IPS DF 4.7 (cell line): ENCODE results near the gene GPRIN2.
"Not testable (repeated sequence)": the region's sequence is repeated elsewhere in the genome, so short reads cannot be mapped to it uniquely, and the experiment has no call there.

Source experiments
- DNase-seq: peaks from one replicate; pipeline ENCODE4 v3.0.0-alpha.2; 2013; ENCODE audit warnings: low spot score; ENCODE audit errors: extremely low read depth

Gene GPRIN2

GRCh38 chr10:46570655-46571054 is 14.2 kb upstream of the GPRIN2 start:
- not testable (repeated sequence) for DNase-seq

DNA sequence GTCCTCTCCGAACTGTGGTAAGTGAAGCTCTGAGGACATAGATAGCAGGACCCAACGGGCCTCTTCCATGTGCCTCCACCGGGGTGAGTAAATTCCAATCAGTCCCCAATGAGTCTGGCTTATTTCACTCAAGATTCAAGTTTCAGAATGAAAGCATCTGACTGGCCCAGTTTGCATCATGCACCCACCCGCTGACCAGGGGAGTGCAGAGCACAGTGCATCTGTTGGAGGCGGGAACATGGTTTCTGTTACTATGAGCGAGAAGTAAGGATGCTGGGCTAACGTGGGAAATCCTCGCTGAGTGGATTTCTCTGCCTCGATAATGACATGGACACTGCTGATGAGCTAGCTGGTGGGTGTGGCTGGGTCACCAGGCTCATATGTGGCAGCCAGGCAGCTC is 10.7 kb upstream of the GPRIN2 start:
- not testable (repeated sequence) for DNase-seq

- DNase-seq, result not testable (repeated sequence)
Observed at GRCh38 chr10:46565591-46566332, 9.3 kb upstream of the GPRIN2 start.

GRCh38 chr10:46560952-46561351 is 4.5 kb upstream of the GPRIN2 start:
- no peak for DNase-seq

- no peak for DNase-seq
Observed at GRCh38 chr10:46560381-46560780, 3.9 kb upstream of the GPRIN2 start.

- DNase-seq, result no peak
Observed at GRCh38 chr10:46559231-46559671, 2.8 kb upstream of the GPRIN2 start.

- no peak for DNase-seq
Observed at GRCh38 chr10:46558392-46559185, 2.1 kb upstream of the GPRIN2 start.

DNA sequence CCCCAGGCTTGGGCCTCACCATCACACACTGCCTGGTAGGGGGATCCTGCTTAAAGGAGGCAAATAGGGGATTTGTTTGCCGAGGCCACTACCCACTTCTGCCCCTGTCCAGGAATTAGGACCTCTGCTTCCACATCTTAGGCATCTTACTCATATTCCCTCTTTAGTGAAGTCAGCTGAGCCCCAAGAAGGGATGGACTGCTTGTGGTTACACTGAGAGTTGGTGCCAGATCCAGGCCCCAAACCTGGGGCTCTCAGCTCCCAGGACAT is 1.6 kb upstream of the GPRIN2 start:
- no peak for DNase-seq

GRCh38 chr10:46557319-46558121 is 1.1 kb upstream of the GPRIN2 start:
- DNase-seq, result no peak

DNA sequence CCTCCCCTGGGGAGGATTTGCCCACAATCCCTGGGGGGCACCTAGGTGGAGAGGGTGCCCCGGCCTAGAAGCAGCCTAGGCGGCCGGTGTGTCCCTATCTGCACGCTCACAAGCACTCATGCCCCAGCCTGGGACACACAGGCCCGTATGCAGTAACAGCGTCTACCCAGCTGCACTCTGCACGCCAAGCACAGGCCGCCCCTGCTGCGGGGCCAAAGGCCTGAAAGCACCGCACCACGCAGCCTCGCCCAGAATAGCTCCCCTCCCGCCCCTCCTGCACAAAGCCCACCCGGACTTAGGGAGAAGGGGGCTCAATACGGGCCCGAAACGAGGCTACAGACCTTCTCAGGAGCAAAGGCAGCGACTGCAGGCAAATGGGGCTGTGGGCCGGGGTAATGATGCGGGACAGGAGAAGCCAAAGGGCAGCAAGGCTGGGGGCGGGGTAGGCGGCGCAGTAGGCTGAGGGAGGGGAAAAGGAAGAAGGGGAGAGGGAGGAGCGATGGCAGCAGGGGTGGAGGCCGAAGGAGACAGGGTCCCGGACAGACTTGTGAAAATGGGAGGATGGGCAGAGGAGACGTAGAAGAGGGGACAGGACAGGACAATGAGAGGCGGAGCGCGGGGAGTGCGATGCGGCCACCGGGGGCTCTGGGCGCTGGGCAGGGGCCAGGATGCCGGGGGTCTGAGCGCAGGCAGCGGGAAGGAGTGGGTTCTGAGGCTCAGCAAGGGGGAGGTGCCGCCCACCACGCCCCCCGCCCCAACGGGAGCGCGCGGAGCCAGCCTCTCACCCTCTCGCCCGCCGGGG is 544 bp downstream of the GPRIN2 start:
- DNase-seq, result no peak

- DNase-seq, result no peak
Observed at GRCh38 chr10:46555366-46555712, 1.1 kb downstream of the GPRIN2 start.

- DNase-seq, result no peak
Observed at GRCh38 chr10:46554166-46554781, 2.2 kb downstream of the GPRIN2 start.

DNA sequence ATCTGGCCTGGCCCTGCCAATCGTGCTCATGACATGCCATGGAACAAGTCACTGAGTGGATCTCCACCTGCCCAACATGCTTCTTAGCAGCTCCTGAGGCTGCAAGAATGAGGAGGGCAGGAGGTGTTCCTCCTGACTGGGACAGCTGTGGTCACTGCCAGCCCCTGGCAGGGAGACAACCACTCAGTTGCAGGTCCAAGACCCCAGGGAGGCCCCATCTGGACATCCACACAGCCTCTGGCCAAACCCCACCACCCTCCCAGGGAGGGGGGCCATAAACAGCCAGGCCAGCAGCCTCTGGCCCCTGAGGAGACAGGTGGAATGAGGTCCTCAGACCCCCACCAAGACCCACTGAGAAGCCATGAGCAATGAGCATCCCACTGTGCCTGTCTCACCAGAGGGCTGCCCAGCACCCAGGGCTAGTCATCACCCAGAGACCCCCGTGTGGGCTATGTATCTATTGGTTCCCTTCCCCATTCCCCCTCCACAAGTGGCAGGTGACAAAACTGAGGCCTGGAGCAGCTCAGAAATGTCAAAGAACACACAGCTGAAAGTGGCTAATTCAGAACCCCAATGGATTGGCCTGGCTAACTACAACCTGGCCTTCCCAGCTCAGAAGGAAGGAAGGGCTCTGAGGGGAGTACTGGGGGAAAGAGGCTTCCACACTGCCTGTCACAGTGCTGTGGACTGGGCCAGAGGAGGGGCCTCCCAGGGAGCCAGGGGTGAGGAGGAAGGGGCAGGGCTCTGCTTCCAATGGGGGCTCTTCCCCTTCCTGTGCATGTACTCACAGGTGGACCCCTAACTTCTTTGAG is 3.0 kb downstream of the GPRIN2 start:
- no peak for DNase-seq

DNA sequence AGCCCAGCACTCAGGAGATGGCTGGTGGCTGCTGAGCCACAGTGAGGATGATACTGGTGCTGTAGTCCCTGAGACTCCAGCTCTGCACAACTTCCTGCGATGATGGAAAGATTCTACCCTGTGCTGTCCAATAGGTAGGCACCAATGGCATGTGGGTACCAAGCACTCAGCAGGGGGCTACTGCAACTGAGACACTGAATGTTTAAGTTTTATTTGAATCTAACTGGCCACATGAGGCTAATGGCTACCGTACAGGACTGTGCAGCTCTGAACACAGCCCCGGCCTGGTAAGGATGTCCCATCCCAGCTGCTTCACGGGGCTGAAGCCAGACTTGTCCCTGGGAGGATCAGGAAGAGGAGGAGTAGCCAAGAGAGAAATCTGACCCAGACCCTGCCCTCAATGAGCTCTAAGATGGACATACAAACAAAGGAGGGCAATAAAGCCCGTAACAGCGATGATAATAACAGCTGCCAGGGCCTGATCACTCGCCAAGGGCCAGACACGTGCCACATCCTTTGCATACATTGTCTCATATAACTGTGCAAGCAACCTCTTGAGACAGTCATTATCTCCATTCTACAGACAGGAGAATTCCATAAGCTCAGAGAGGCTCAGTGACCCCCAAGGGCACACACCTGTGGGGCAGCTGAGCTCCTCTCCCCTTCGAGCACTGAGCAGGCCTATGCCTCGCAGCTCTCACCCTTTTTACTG is 3.8 kb downstream of the GPRIN2 start:
- DNase-seq, result no peak

GRCh38 chr10:46551701-46552525 is 4.5 kb downstream of the GPRIN2 start:
- no peak for DNase-seq

GRCh38 chr10:46550795-46551700 is 5.4 kb downstream of the GPRIN2 start:
- no peak for DNase-seq

DNA sequence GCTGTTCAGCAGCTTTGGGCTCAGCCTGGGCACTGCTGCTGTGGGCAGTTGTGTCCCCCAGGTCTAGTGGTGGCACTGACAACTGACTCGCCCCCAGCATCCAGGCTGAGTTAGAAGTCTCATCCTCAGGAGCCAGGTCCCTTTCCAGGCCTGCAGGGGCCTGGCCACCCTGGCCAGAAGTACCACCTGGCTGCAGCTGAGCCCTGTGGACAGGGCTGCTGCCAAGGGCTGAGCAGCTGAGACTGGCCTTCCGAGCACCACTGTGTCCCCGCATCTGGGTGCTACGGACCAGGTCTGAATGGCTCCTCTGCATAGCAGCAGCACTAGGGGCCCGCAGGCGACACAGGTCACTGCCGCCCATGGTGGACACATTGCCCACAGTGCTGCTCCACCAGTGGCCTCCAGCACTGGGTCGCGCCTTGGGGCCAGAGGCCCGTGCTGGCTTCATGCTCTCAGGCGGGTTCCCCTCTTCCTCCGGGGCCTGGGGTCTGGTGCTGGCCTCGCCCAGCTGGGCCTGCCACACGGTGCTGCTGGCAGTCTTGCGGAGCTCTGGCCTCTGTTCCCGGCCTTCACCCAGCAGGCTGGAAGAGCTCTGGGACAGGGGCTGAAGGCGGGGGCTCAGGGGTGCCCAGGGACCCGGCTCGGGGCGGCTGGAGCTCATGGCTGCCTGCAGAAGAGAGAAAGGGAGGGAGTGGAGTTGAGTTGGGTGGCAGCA is 6.2 kb downstream of the GPRIN2 start:
- DNase-seq, result no peak
